B cell (primary cell): ENCODE data around the gene SSC5D. TPM values are rescaled to one million over a fixed set of nuclear protein-coding genes. Genes with fewer than 3 reads are reported as not detected.
A peak's percentile ranks its signal among the peaks of the same experiment; 100 is the strongest.

ENCODE experiments used
- ATAC-seq: fragments of 200-7000 bp; cut with Tn5 transposase; one replicate; pipeline ENCODE4 v1.10.0; 2021; ENCODE audit warnings: low read depth, mild to moderate bottlenecking, moderate number of reproducible peaks, moderate library complexity
- CTCF ChIA-PET: fragments of 350-600 bp; sonication (Branson Sonifier 250); formaldehyde crosslinking; loops from one replicate; lab custom pipeline; 2021; ENCODE audit warnings: antibody characterized with exemption, inconsistent platforms; lab: Charles Lee
- POLR2A ChIA-PET: fragments of 350-600 bp; sonication (Branson Sonifier 250); formaldehyde crosslinking; loops from one replicate; lab custom pipeline; 2021; ENCODE audit warnings: antibody characterized with exemption; lab: Charles Lee
- DNase-seq: peaks from one replicate; pipeline ENCODE4 v3.0.0; 2013
- H2AFZ ChIP-seq: 2 replicates; pipeline ENCODE4 v1.6.1; 2012; ENCODE audit warnings: mild to moderate bottlenecking, low read depth, low read length; ENCODE audit not compliant: insufficient read depth, poor library complexity, severe bottlenecking
- H3K27ac ChIP-seq, 2 donors: 1 replicate in 1 of 2; 2 replicates in 1 of 2; pipeline ENCODE4 v1.5.1; 2012 to 2013; ENCODE audit warnings: low read length in 2 of 2, mild to moderate bottlenecking in 2 of 2, moderate library complexity in 1 of 2
- H3K27me3 ChIP-seq, 4 experiments: fragments of 200-600 bp in 1 of 4; sonication (generic) in 1 of 4; replicated peaks in 1 of 4; 1 replicate in 2 of 4; 2 replicates in 2 of 4; pipeline versions ENCODE4 v1.6.1 to v1.7.0; 2013 to 2016; ENCODE audit warnings: low read length in 3 of 4, mild to moderate bottlenecking in 2 of 4, mixed read lengths in 1 of 4, moderate library complexity in 1 of 4; ENCODE audit not compliant: insufficient read depth in 4 of 4, control insufficient read depth in 3 of 4; ENCODE audit errors: control extremely low read depth in 1 of 4
- H3K36me3 ChIP-seq, 2 experiments: replicated peaks in 1 of 2; 1 replicate in 1 of 2; 2 replicates in 1 of 2; pipeline versions ENCODE4 v1.6.1 to v1.7.1; 2013; ENCODE audit warnings: low read length in 1 of 2; ENCODE audit not compliant: insufficient read depth in 2 of 2, control insufficient read depth in 1 of 2; ENCODE audit errors: control extremely low read depth in 1 of 2, extremely low read depth in 1 of 2
- H3K4me1 ChIP-seq, 2 donors: fragments of 200-600 bp in 1 of 2; sonication (generic) in 1 of 2; 1 replicate in 1 of 2; 2 replicates in 1 of 2; pipeline versions ENCODE4 v1.5.1 to v1.6.1; 2013 to 2017; ENCODE audit warnings: low read length in 2 of 2; ENCODE audit not compliant: control insufficient read depth in 2 of 2, insufficient read depth in 2 of 2
- H3K4me2 ChIP-seq: replicated peaks from 2 replicates; pipeline ENCODE3; 2012; ENCODE audit warnings: mild to moderate bottlenecking, low read depth, low read length; ENCODE audit not compliant: poor library complexity, severe bottlenecking
- H3K4me3 ChIP-seq, 5 experiments: fragments of 200-600 bp in 1 of 5; sonication (generic) in 1 of 5; 1 replicate in 3 of 5; 2 replicates in 2 of 5; pipeline versions ENCODE4 v1.5.1 to v1.7.0; 2011 to 2016; ENCODE audit warnings: low read length in 4 of 5, mild to moderate bottlenecking in 4 of 5, low read depth in 2 of 5, control low read depth in 1 of 5, moderate library complexity in 1 of 5; ENCODE audit not compliant: insufficient read depth in 1 of 5; ENCODE audit errors: control extremely low read depth in 1 of 5, extremely low read depth in 1 of 5
- H3K79me2 ChIP-seq: fragments of 200-600 bp; sonication (generic); one replicate; pipeline ENCODE4 v1.6.0; 2016; ENCODE audit warnings: low read length; ENCODE audit not compliant: control insufficient read depth, insufficient read depth
- H3K9ac ChIP-seq: fragments of 200-600 bp; sonication (generic); 2 replicates; pipeline ENCODE4 v1.6.1; 2017; ENCODE audit warnings: mild to moderate bottlenecking, low read length, moderate library complexity
- H3K9me3 ChIP-seq, 3 donors: one replicate each; pipeline versions ENCODE4 v1.6.1 to v1.7.1; 2013; ENCODE audit warnings: low read length in 2 of 3; ENCODE audit not compliant: control insufficient read depth in 2 of 3, insufficient read depth in 1 of 3; ENCODE audit errors: control extremely low read depth in 1 of 3
- H4K20me1 ChIP-seq: 2 replicates; pipeline ENCODE4 v1.6.0; 2012; ENCODE audit warnings: mild to moderate bottlenecking, low read length; ENCODE audit not compliant: insufficient read depth, control insufficient read depth, poor library complexity, severe bottlenecking
- H3K27ac Mint-ChIP-seq: one replicate; pipeline ENCODE4 v1.8.0; 2021; ENCODE audit warnings: mixed read lengths
- H3K27me3 Mint-ChIP-seq: one replicate; pipeline ENCODE4 v1.8.0; 2021; ENCODE audit warnings: mixed read lengths
- H3K4me1 Mint-ChIP-seq: one replicate; pipeline ENCODE4 v1.8.0; 2021; ENCODE audit warnings: mixed read lengths
- H3K4me3 Mint-ChIP-seq: one replicate; pipeline ENCODE4 v1.8.0; 2021; ENCODE audit warnings: mixed read lengths
- H3K9me3 Mint-ChIP-seq: one replicate; pipeline ENCODE4 v1.8.0; 2022; ENCODE audit warnings: mixed read lengths; ENCODE audit not compliant: insufficient read depth
- EZH2 ChIP-seq: IDR thresholded peaks from 2 replicates; pipeline ENCODE4 v1.6.1; 2012; ENCODE audit warnings: borderline replicate concordance, low read depth, mild to moderate bottlenecking, moderate library complexity, low read length; ENCODE audit not compliant: insufficient read depth, poor library complexity, severe bottlenecking
- WGBS: methylation state at CpG from one replicate; pipeline ENCODE4 v1.1.5; 2013; ENCODE audit warnings: missing lambda C conversion rate; ENCODE audit not compliant: insufficient coverage; 5-methylcytosine and 5-hydroxymethylcytosine counted together
- intact Hi-C: fragments of 100-400 bp; cut with micrococcal nuclease; formaldehyde crosslinking; loops from one replicate; pipeline ENCODE4 v1.10.0; 2022
- polyA plus RNA-seq: library from polyadenylated mRNA; depleted of rRNA; stranded (reverse); fragments of >200 nt; gene quantifications from 2 replicates; pipeline ENCODE4 v1.2.3, GENCODE V29; 2012
- total RNA-seq, 2 donors: library from RNA; stranded (reverse); fragments of 120-200 nt in 1 of 2; gene quantifications; 1 replicate in 1 of 2; 2 replicates in 1 of 2; pipeline versions ENCODE4 v1.2.3 to v1.2.4, GENCODE V29; 2013 to 2022
- TF ChIP-seq, protein P1 (sequence below): fragments of 200-600 bp; IDR thresholded peaks from one replicate; pipeline ENCODE4 v1.8.0; 2022; ENCODE audit warnings: antibody characterized with exemption, mild to moderate bottlenecking

Gene SSC5D
- total and polyA plus RNA-seq, 2 donors (not counting 1 experiment from before 2014, with no cell fraction given), result 0.22 to 0.44 TPM

DNA sequence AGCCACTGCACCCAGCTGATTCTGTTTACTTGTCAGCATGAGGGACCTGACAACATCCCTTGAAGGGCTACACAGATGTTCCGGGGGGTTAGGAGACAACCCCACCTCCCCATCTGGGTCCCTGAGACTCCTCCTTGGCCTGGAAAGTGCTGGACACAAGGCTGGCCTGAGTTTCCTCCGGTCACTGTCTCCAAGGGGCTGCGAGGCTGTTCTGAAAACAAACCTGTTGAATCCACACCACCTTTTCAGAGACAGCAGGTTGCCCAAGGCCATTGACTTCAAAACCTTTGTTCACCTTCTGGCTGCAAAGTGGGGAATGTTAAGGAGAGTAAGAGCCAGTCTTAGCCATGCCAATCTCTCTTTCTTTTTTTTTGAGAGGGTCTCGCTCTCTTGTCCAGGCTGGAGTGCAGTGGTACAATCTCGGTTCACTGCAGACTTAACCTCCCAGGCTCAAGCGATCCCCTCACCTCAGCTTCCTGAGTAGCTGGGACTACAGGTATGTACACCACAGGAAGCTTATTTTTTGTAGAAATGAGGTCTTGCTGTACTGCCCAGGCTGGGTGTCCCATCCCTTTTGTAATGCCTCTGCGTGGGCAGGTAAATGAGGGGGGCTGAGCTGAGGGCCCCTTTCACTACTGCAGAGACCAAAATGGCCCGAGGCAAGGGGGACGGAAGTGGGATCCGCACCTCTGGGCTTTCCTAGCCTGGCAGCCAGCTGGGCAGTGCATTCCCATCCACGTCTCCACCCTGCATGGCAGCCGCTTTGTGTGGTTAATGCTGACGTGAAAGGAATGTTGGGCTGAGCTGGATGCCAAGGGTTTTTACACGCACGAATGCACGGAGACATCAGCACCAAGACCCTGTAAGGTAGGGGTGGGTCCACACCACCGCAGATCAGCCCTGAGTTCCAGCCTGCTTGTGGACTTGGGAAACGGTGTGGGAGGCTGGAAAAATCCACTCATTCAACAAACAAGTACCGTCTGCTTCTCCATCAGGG lies 13.7 kb upstream of the SSC5D start:
- H3K4me1 ChIP-seq, result peaks cover 15 to 21% of the 10 kb centered on the region in 2 donors
- H3K4me3 Mint-ChIP-seq, result peak overlapping the region; percentile 53
- no peak overlapping the region for H3K27ac Mint-ChIP-seq
- POLR2A ChIA-PET, result interaction anchor here (0.5 to 0.6 kb wide), 3 partner anchors 30 to 126 kb away, joined by 3 to 5 read pairs (median 4); no protein-coding TSS in a partner anchor
- no peak overlapping the region for H2AFZ ChIP-seq
- H3K4me2 ChIP-seq, result no peak overlapping the region
- CTCF ChIA-PET, result interaction anchor here (1.0 to 5.1 kb wide), 3 partner anchors 13 to 178 kb away, joined by 3 to 45 read pairs (median 11); partner anchors contain the start of gene ISOC2
- H3K27me3 Mint-ChIP-seq, result no peaks in the 10 kb centered on the region
- H3K27ac ChIP-seq, result no peak overlapping the region
- H4K20me1 ChIP-seq, result peaks cover 16% of the 10 kb centered on the region
- intact Hi-C loops, result no loop called here
- H3K9me3 Mint-ChIP-seq, result no peaks in the 10 kb centered on the region
- ATAC-seq, result no peak
- H3K27me3 ChIP-seq, result no peaks in the 10 kb centered on the region
- no peak for TF ChIP-seq EZH2
- TF ChIP-seq, protein P1, sequence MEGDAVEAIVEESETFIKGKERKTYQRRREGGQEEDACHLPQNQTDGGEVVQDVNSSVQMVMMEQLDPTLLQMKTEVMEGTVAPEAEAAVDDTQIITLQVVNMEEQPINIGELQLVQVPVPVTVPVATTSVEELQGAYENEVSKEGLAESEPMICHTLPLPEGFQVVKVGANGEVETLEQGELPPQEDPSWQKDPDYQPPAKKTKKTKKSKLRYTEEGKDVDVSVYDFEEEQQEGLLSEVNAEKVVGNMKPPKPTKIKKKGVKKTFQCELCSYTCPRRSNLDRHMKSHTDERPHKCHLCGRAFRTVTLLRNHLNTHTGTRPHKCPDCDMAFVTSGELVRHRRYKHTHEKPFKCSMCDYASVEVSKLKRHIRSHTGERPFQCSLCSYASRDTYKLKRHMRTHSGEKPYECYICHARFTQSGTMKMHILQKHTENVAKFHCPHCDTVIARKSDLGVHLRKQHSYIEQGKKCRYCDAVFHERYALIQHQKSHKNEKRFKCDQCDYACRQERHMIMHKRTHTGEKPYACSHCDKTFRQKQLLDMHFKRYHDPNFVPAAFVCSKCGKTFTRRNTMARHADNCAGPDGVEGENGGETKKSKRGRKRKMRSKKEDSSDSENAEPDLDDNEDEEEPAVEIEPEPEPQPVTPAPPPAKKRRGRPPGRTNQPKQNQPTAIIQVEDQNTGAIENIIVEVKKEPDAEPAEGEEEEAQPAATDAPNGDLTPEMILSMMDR, result no peak
- no peak for DNase-seq
- H3K79me2 ChIP-seq, result peaks cover 22% of the 10 kb centered on the region
- H3K36me3 ChIP-seq, result no peaks in the 10 kb centered on the region
- H3K4me1 Mint-ChIP-seq, result peaks cover 28% of the 10 kb centered on the region
- H3K9ac ChIP-seq, result no peak overlapping the region
- WGBS, result 95% methylated on average over 10 of the region's 19 CpGs
- H3K9me3 ChIP-seq, result no peaks in the 10 kb centered on the region
- H3K4me3 ChIP-seq, result no peak overlapping the region
